ENCODE results near the gene N4BP3.

GRCh38 chr5:178086266-178086665 is 27.1 kb upstream of the N4BP3 start:
- TF ChIP-seq POLR2A (IDR thresholded peaks at IDR 0.05), result no peak
- TF ChIP-seq CTCF (IDR thresholded peaks at IDR 0.05), result no peak
